ENCODE data around the gene UNC119.

UNC119 gene

GRCh38 chr17:28498652-28499363, 53.6 kb downstream of the UNC119 start:
- DNase-seq (ENCODE audit: low spot score) = no peak

- no peak for DNase-seq (ENCODE audit: low spot score)
Observed at GRCh38 chr17:28497931-28498330, 54.5 kb downstream of the UNC119 start.

Data from activated CD4-positive, alpha-beta T cell treated with anti-CD3 and anti-CD28 coated beads, Interleukin-2, Interleukin-4, amounts not matched to agents 100 ng/mL and 50 ng/mL, durations not matched to agents 16 hours and 8 hours (primary cell).